Measurements from ENCODE around the gene IGF2. TPM values are rescaled to one million over a fixed set of nuclear protein-coding genes. Genes with fewer than 3 reads are reported as not detected.

The IGF2 gene
- total RNA-seq, 1 experiment from 2014 or later, result 0.24 TPM

- DNase-seq (ENCODE audit: low read depth), result no peak
Measured at GRCh38 chr11:2093575-2094353, 45.4 kb downstream of the IGF2 start.

DNA sequence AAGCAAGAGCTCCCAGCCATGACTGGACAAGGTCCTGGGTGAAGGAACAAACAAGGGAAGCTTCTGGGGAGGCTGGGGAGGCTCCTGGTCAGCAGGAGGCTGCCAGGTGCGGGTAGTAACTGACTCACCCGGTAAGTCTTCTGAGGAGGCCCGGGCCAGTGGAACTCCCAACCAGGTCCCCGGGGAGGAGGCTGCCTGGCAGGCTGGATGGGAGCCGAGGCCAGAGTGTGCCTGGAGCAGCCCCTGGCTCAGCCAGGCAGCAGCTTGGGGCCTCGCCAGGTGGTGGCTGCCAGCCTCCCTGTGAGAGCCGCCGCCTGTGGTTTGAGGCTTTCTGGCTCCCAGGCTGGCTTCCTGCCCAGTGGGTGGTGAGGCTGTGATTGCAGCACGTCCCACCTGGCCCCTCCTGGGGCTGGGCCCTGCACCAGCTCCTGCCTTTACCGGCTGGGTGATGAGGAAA lies 46.2 kb downstream of the IGF2 start:
- DNase-seq (ENCODE audit: low read depth), result peak; percentile 71

DNA sequence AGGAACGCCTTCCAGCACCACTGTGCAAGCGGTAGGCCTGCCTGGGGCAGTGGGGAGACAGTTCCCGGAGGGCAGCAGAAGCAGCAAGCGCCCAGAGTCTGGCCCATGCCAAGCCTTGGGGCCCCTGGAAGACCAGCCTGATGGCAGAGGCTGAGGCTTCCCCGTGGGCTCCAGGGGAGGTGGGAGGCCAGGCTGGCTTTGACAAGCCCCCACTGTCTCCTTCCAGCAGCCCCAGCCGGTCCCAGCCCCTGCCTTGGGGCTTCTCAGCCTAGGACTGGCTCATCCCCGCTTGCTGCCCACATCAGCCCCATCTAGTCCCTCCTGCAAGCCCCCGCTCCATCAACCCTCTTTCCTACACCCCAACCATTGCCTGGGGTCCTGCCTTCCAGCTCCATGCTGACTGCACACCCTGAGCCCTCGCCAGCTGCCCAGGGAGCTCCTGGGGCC lies 46.7 kb downstream of the IGF2 start:
- DNase-seq (ENCODE audit: low read depth), result no peak

- DNase-seq (ENCODE audit: low read depth), result no peak
Measured at GRCh38 chr11:2091786-2092463, 47.3 kb downstream of the IGF2 start.

GRCh38 chr11:2091112-2091746 lies 48.0 kb downstream of the IGF2 start:
- no peak for DNase-seq (ENCODE audit: low read depth)

DNA sequence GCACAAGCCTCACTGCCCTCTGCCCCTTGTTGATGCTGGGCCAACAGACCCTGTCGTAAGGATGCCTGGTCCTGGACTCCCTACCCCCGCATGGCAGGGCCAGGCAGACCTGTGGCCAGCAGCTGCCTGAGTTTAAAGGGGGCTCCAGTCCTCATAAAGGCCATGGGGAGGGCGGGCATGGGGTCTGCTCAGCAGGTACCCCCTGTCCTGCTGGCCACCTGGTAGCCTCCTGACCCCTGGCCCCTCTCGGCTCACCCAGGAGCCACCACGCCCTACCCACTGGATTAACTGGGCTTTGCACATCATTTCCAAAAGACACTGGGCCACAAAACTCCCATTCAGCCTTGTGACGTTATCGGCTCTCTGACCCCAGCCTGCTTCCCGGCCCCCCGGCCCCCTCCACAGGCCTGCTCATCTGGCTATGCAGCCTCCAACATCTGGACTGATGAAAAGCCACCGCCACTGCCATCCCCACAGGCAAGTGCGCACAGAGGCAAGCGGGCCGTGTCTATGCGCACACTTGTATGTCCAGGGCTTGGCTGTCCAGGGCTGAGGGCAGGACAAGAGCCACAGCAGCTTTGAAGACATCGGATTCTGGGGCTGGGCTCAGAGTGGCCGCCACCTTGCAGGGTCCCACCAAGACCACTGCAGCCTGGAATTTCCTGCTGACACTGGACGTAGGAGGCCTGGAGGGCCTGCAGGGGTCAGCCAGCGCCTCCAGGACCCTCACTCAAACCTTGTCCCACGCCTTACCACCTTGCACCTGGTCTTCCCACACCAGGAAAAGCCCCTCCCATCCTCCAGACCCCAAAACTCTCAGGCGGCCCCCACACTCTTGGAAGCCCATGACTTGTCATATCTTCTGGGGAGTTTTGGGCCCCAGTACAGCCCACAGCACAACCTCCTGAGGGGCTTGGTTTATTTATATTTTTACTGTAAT lies 48.7 kb downstream of the IGF2 start:
- no peak for DNase-seq (ENCODE audit: low read depth)

- peak; percentile 51 for DNase-seq (ENCODE audit: low read depth)
Measured at GRCh38 chr11:2089536-2090165, 49.5 kb downstream of the IGF2 start.

DNA sequence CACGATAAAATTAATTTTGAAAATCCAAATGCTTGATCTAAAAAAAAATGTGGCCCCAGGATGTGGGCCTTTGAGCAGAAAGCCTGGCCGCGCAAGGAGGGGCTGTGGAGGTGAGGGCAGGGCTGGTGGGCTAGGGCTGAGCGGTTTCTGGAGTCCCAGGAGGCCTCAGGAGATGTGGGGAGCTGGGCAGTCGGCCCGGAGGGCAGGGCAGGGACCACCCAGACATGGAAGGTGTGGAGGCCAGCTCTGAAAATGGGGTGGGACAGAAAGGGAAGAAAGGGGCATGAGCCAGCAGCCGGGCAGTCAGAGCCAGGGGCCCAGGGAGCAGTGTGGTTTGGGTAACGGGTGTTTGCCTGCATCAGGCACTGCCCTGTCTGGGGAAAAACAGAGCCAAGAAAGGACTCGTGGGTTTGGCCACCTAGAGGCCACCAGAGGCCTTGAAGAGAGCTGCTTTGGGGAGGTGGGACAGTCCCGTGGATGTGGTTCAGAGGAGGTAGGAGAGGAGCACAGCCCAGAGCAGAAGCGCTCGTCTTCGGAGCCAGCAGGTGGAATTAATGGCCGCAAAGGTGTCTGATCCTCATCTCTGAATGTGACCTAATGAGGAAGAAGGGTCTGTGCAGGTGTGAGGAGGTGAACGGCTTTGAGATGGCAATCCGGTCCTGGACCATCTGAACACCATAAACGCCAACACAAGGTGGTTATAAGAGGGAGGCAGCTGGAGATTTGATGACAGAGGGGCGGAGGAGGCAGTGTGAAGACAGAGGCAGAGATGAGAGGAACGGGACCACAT lies 50.2 kb downstream of the IGF2 start:
- DNase-seq (ENCODE audit: low read depth), result no peak

DNA sequence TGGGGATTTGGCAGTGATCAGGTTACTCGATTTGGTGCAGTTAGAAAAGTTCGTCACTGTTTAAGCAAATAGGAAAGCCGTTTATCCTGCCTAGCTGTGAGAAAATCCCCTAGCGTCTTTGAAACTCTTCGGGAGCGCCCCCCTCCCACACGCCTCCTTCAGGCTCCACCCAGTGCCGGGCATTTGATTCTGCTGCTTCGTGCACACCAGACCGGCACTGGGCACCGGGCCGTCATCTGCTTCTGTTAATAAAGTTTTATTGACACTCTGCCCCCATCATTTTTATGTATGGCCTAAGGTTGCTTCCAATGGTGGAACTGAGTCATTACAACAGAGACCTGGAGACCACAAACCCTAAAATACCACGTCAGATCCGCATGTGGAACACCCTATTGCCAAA lies 50.9 kb downstream of the IGF2 start:
- DNase-seq (ENCODE audit: low read depth), result no peak

- no peak for DNase-seq (ENCODE audit: low read depth)
Measured at GRCh38 chr11:2086239-2087040, 52.7 kb downstream of the IGF2 start.

- DNase-seq (ENCODE audit: low read depth), result no peak
Measured at GRCh38 chr11:2085251-2086066, 53.7 kb downstream of the IGF2 start.

GRCh38 chr11:2084721-2085120 lies 54.5 kb downstream of the IGF2 start:
- no peak for DNase-seq (ENCODE audit: low read depth)

Small RNAs within 50 kb of the gene (small RNA-seq; reads per million reads assigned to genes)
- not detected for gene MIR4686
- not detected for gene MIR483

Other genes with a start within 250 kb of the IGF2 start
- not detected in 2 replicates for gene PRR33, start 247.5 kb downstream of the IGF2 start, total RNA-seq (2014; rRNA removed; shearing (Covaris generic))
- gene TNNT3, start 219.7 kb downstream of the IGF2 start, total RNA-seq (2014; rRNA removed; shearing (Covaris generic)), result not detected in 2 replicates
- 73.2 and 118 TPM in 2 replicates for gene MRPL23, start 192.1 kb downstream of the IGF2 start, total RNA-seq (2014; rRNA removed; shearing (Covaris generic))
- 0.21 and 0.27 TPM in 2 replicates for gene H19, start 141.5 kb downstream of the IGF2 start, total RNA-seq (2014; rRNA removed; shearing (Covaris generic))
- gene INS, start 21.8 kb upstream of the IGF2 start, total RNA-seq (2014; rRNA removed; shearing (Covaris generic)), result not detected in 2 replicates
- not detected in 2 replicates for gene TH, start 32.4 kb upstream of the IGF2 start, total RNA-seq (2014; rRNA removed; shearing (Covaris generic))
- not detected in 2 replicates for gene ASCL2, start 131.2 kb upstream of the IGF2 start, total RNA-seq (2014; rRNA removed; shearing (Covaris generic))
- gene C11orf21, start 162.5 kb upstream of the IGF2 start, total RNA-seq (2014; rRNA removed; shearing (Covaris generic)), result 0.34 TPM in 1 of 2 replicates, not detected in the other
- 0.05 and 0.30 TPM in 2 replicates for gene TSPAN32, start 162.6 kb upstream of the IGF2 start, total RNA-seq (2014; rRNA removed; shearing (Covaris generic))
- 108 and 171 TPM in 2 replicates for gene CD81, start 237.9 kb upstream of the IGF2 start, total RNA-seq (2014; rRNA removed; shearing (Covaris generic))